Fibroblast of lung (primary cell): Measurements from ENCODE around the gene TRAF3. TPM values are rescaled to one million over a fixed set of nuclear protein-coding genes. Genes with fewer than 3 reads are reported as not detected.

Experiments
- DNase-seq, 2 donors: peaks; one replicate each; pipeline versions ENCODE4 v3.0.0 to v3.0.0-alpha.2; 2010; ENCODE audit warnings: low read depth in 2 of 2
- H2AFZ ChIP-seq: 2 replicates; pipeline ENCODE4 v1.5.1; 2012; ENCODE audit warnings: low read length, control low read depth, inconsistent platforms
- H3K27ac ChIP-seq: 2 replicates; pipeline ENCODE4 v1.5.1; 2011; ENCODE audit warnings: low read length, control low read depth; ENCODE audit not compliant: insufficient read depth
- H3K27me3 ChIP-seq: 2 replicates; pipeline ENCODE4 v1.5.1; 2011; ENCODE audit warnings: mild to moderate bottlenecking, low read length; ENCODE audit not compliant: control insufficient read depth, insufficient read depth
- H3K36me3 ChIP-seq: 2 replicates; pipeline ENCODE4 v1.5.1; 2011; ENCODE audit warnings: low read length; ENCODE audit not compliant: control insufficient read depth, insufficient read depth
- H3K4me1 ChIP-seq: 2 replicates; pipeline ENCODE4 v1.5.1; 2011; ENCODE audit warnings: low read length; ENCODE audit not compliant: control insufficient read depth, insufficient read depth; ENCODE audit errors: extremely low read depth
- H3K4me2 ChIP-seq: 2 replicates; pipeline ENCODE4 v1.5.1; 2011; ENCODE audit warnings: low read length, control low read depth; ENCODE audit not compliant: insufficient read depth; ENCODE audit errors: extremely low read depth
- H3K4me3 ChIP-seq, 4 experiments: fragments of 200-600 bp in 1 of 4; sonication (generic) in 1 of 4; replicated peaks in 1 of 4; 2 replicates each; pipeline ENCODE4 v1.5.1; 2011 to 2016; ENCODE audit warnings: low read length in 4 of 4, low read depth in 3 of 4, mild to moderate bottlenecking in 3 of 4, control low read depth in 2 of 4, inconsistent platforms in 1 of 4, mixed read lengths in 1 of 4; ENCODE audit not compliant: insufficient read depth in 1 of 4; ENCODE audit errors: control extremely low read depth in 1 of 4
- H3K79me2 ChIP-seq: 2 replicates; pipeline ENCODE4 v1.5.1; 2012; ENCODE audit warnings: mild to moderate bottlenecking, low read length, inconsistent platforms; ENCODE audit not compliant: control insufficient read depth, insufficient read depth
- H3K9ac ChIP-seq: 2 replicates; pipeline ENCODE4 v1.5.1; 2011; ENCODE audit warnings: mild to moderate bottlenecking, low read length, control low read depth; ENCODE audit not compliant: insufficient read depth
- H3K9me3 ChIP-seq: 2 replicates; pipeline ENCODE4 v1.5.1; 2012; ENCODE audit warnings: low read depth, low read length; ENCODE audit not compliant: control insufficient read depth, insufficient read depth
- H4K20me1 ChIP-seq: 2 replicates; pipeline ENCODE4 v1.5.1; 2011; ENCODE audit warnings: low read length; ENCODE audit not compliant: control insufficient read depth, insufficient read depth; ENCODE audit errors: extremely low read depth
- CTCF ChIP-seq, 2 donors: IDR thresholded peaks in 1 of 2; conservative IDR thresholded peaks in 1 of 2; 1 replicate in 1 of 2; 2 replicates in 1 of 2; pipeline ENCODE4 v1.5.1; 2011 to 2012; ENCODE audit warnings: low read length in 2 of 2, control low read depth in 1 of 2, inconsistent platforms in 1 of 2, low read depth in 1 of 2, mild to moderate bottlenecking in 1 of 2
- EZH2 ChIP-seq: IDR thresholded peaks from 2 replicates; pipeline ENCODE4 v1.5.1; 2012; ENCODE audit warnings: low read length, control low read depth, mild to moderate bottlenecking; ENCODE audit errors: missing control alignments
- polyA plus RNA-seq, 2 donors: library from polyadenylated mRNA; depleted of rRNA in 1 of 2; stranded (reverse) in 1 of 2; unstranded in 1 of 2; fragments of >200 nt; gene quantifications; 2 replicates each; pipeline ENCODE4 v1.2.1, GENCODE V29; 2011 to 2012; ENCODE audit warnings: missing spikeins in 1 of 2
- total RNA-seq: library from RNA; depleted of rRNA; stranded (reverse); fragments of >200 nt; gene quantifications from 2 replicates; pipeline ENCODE4 v1.2.1, GENCODE V29; 2014

Gene TRAF3
- total and polyA plus RNA-seq, 2 donors (not counting 1 experiment from before 2014, with no cell fraction given), result 12.1 to 14.4 TPM

DNA sequence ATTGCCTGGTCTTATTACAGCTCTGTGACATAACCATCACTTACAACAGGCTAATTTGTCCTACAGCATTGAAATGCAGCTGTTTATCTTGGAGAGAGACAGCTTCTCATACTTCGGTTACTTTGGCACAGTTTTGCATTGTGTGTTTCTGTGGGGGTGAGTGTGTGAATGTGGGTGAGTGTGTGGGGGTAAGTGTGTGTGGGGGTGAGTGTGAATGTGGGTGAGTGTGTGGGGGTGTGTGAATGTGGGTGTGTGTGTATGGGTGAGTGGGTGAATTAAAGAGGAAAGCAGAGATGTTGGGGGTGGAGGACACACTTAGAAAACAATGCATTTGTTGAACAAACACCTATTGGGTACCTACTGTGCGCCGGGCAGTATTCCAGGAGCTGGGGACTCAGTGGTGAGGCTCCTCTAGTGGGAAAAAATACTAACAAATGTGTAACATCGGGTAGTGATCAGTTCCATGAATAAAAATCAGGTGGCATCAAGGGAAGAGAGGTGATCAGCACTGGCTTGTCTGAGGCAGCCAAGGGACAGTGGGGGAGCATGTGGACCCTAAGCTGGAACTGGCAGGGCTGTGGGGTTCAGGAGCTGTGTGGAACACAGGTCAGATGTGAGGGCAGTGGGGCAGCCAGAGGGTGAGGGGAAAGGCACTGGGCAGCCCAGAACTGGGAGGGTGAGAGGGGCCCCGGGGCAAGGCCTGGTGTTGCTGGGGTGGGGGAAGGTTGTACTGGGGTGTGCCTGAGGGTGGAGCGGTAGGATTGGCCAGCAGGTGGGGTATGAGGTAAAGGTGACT lies 101.1 kb downstream of the TRAF3 start:
- no peak overlapping the region for H2AFZ ChIP-seq
- H3K4me2 ChIP-seq, result no peak overlapping the region
- no peak for DNase-seq
- H3K79me2 ChIP-seq, result no peaks in the 10 kb centered on the region
- no peak overlapping the region for H3K27ac ChIP-seq
- H3K27me3 ChIP-seq, result no peaks in the 10 kb centered on the region
- no peaks in the 10 kb centered on the region for H3K4me1 ChIP-seq
- no peaks in the 10 kb centered on the region for H4K20me1 ChIP-seq
- TF ChIP-seq EZH2 (no peak), CTCF (conservative IDR thresholded peaks at IDR 0.05 in 1 of 2, IDR thresholded peaks at IDR 0.05 in 1 of 2; ENCODE audit: low read depth in 1 of 2, low read length in 2 of 2) (no peak)
- H3K4me3 ChIP-seq, result no peak overlapping the region
- no peaks in the 10 kb centered on the region for H3K9me3 ChIP-seq
- H3K36me3 ChIP-seq, result no peaks in the 10 kb centered on the region
- no peak overlapping the region for H3K9ac ChIP-seq

DNA sequence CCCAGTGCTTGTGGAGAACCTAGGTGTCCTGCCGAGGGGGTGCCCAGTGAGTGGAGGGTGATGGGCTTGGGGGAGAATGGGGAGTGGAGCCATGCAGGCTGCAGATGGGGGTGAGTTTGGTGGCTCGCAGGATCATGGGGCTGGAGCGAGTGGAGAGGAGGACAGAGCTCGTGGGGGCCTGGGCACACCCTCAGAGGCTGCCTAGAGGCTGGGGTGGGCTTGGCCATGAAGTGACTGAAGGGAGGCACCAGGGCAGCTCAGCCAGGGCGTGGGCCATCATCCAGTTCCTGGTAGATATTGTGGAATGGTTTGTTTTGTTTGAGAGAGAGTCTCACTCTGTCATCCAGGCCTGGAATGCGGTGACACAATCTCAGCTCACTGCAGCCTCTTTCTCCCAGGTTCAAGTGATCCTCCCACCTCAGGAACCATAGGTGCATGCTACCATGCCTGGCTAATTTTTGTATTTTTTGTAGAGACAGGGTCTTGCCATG lies 101.8 kb downstream of the TRAF3 start:
- DNase-seq, result no peak
- H3K9ac ChIP-seq, result no peak overlapping the region
- no peaks in the 10 kb centered on the region for H4K20me1 ChIP-seq
- TF ChIP-seq CTCF (conservative IDR thresholded peaks at IDR 0.05 in 1 of 2, IDR thresholded peaks at IDR 0.05 in 1 of 2; ENCODE audit: low read depth in 1 of 2, low read length in 2 of 2) (no peak), EZH2 (no peak)
- H3K36me3 ChIP-seq, result no peaks in the 10 kb centered on the region
- H3K27ac ChIP-seq, result no peak overlapping the region
- H3K4me2 ChIP-seq, result no peak overlapping the region
- H3K4me1 ChIP-seq, result no peaks in the 10 kb centered on the region
- no peaks in the 10 kb centered on the region for H3K79me2 ChIP-seq
- no peaks in the 10 kb centered on the region for H3K27me3 ChIP-seq
- no peak overlapping the region for H2AFZ ChIP-seq
- H3K4me3 ChIP-seq, result no peak overlapping the region
- H3K9me3 ChIP-seq, result no peaks in the 10 kb centered on the region

DNA sequence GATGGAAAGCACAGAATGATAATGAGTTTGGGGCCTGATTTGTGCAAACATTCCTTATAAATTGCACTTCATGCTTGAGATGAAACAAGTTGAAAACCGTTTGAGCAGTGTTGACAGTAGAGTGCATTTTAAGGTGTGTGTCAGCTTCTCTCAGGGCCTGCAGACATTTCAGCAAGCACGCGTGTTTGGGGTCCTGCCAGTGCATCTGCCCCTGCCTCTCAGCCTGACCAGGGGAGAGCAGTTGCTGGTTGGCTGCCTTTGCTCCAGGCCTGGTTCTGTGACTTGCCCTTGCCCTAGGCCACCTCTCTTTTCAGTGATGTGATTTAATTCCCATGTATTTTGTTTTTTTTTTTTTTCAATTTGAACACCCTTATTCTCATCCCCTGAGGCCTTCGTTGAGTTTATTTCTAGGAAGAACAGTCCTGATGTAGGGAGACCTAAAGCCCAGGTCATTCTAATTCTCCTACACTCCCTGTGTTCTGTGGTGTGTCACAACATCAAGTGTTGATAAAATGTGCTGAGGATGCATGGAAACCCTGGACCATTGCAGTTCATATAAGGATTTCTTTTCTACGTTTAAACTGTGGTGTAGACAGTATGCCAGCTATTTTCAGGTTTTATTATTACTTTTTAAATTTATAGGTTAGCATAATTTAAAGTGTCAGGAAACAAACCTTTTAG lies 105.1 kb downstream of the TRAF3 start:
- no peak overlapping the region for H3K27ac ChIP-seq
- no peaks in the 10 kb centered on the region for H3K27me3 ChIP-seq
- H3K9me3 ChIP-seq, result no peaks in the 10 kb centered on the region
- H4K20me1 ChIP-seq, result no peaks in the 10 kb centered on the region
- H3K4me1 ChIP-seq, result no peaks in the 10 kb centered on the region
- TF ChIP-seq EZH2 (no peak), CTCF (conservative IDR thresholded peaks at IDR 0.05 in 1 of 2, IDR thresholded peaks at IDR 0.05 in 1 of 2; ENCODE audit: low read depth in 1 of 2, low read length in 2 of 2) (no peak)
- H3K9ac ChIP-seq, result no peak overlapping the region
- DNase-seq, result no peak
- no peak overlapping the region for H3K4me3 ChIP-seq
- H3K36me3 ChIP-seq, result no peaks in the 10 kb centered on the region
- no peak overlapping the region for H3K4me2 ChIP-seq
- H3K79me2 ChIP-seq, result no peaks in the 10 kb centered on the region
- H2AFZ ChIP-seq, result no peak overlapping the region
